DOHH2 (cell line): ENCODE data around the gene MPI.

ENCODE experiments used
- H3F3A ChIP-seq: fragments of 200-600 bp; sonication (generic), shearing (Covaris generic); 2 replicates; pipeline ENCODE4 v1.6.0; 2016; ENCODE audit warnings: antibody characterized with exemption, mild to moderate bottlenecking; ENCODE audit not compliant: control insufficient read depth, insufficient read depth
- H3K27ac ChIP-seq: fragments of 200-600 bp; sonication (generic); 2 replicates; pipeline ENCODE4 v1.5.1; 2014; ENCODE audit warnings: low read depth, mild to moderate bottlenecking, low read length, moderate library complexity
- H3K27me3 ChIP-seq: fragments of 200-600 bp; sonication (generic); 2 replicates; pipeline ENCODE4 v1.6.1; 2014; ENCODE audit warnings: mild to moderate bottlenecking, low read length, mixed read lengths; ENCODE audit not compliant: control insufficient read depth
- H3K36me3 ChIP-seq: fragments of 200-600 bp; sonication (generic); 2 replicates; pipeline ENCODE4 v1.6.1; 2014; ENCODE audit warnings: mild to moderate bottlenecking, low read length, moderate library complexity, mixed read lengths; ENCODE audit not compliant: control insufficient read depth
- H3K4me1 ChIP-seq: fragments of 200-600 bp; sonication (generic); 2 replicates; pipeline ENCODE4 v1.6.1; 2014; ENCODE audit warnings: mild to moderate bottlenecking, low read length, mixed read lengths; ENCODE audit not compliant: control insufficient read depth
- H3K4me2 ChIP-seq: fragments of 200-600 bp; sonication (generic); 2 replicates; pipeline ENCODE4 v1.6.0; 2014; ENCODE audit warnings: mild to moderate bottlenecking, low read length, moderate library complexity
- H3K4me3 ChIP-seq: fragments of 200-600 bp; sonication (generic); 2 replicates; pipeline ENCODE4 v1.5.1; 2014; ENCODE audit warnings: mild to moderate bottlenecking, low read length, mixed read lengths
- H3K79me2 ChIP-seq: fragments of 200-600 bp; sonication (generic); 2 replicates; pipeline ENCODE4 v1.6.1; 2014; ENCODE audit warnings: mild to moderate bottlenecking, low read length, mixed read lengths; ENCODE audit not compliant: control insufficient read depth
- H3K9me2 ChIP-seq: fragments of 200-600 bp; sonication (generic); replicated peaks from 2 replicates; pipeline ENCODE4 v1.6.1; 2014; ENCODE audit warnings: mild to moderate bottlenecking, low read length, mixed read lengths; ENCODE audit not compliant: control insufficient read depth
- H3K9me3 ChIP-seq: fragments of 200-600 bp; sonication (generic); 2 replicates; pipeline ENCODE4 v1.6.1; 2014; ENCODE audit warnings: antibody characterized with exemption, low read length, mixed read lengths; ENCODE audit not compliant: control insufficient read depth, insufficient read depth
- H4K20me1 ChIP-seq: fragments of 200-600 bp; sonication (generic); 2 replicates; pipeline ENCODE4 v1.6.0; 2014; ENCODE audit warnings: low read depth, mild to moderate bottlenecking, antibody characterized with exemption, low read length, moderate library complexity; ENCODE audit not compliant: control insufficient read depth, insufficient read depth
- CTCF ChIP-seq: fragments of 200-600 bp; sonication (generic); IDR thresholded peaks from one replicate; pipeline ENCODE4 v1.5.1; 2014; ENCODE audit warnings: antibody characterized with exemption, mild to moderate bottlenecking, low read depth, low read length; ENCODE audit not compliant: poor library complexity, severe bottlenecking
- EZH2phosphoT487 ChIP-seq: fragments of 200-600 bp; sonication (generic); IDR thresholded peaks from 2 replicates; pipeline ENCODE4 v1.6.1; 2017; ENCODE audit warnings: borderline replicate concordance, mild to moderate bottlenecking, antibody characterized with exemption, low read length, moderate library complexity, mixed read lengths

MPI gene

DNA sequence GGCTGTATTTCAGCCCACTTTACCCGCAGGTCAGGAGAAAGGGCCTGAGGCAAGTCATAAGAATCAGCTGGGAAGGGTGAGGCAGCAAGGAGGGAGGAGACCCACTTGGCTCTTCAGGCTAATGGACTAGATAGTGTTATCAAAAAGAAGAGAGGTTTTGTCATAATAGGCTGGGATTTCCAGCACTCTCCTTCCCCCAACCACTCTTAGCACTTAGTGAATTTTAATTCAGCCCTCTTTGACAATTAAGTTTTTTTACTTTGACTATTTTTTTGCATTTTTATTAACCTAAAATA, 771 bp downstream of the MPI start:
- Histone ChIP-seq H3K4me1 (peaks cover 27% of the 10 kb centered on the region), H3K36me3 (peaks cover 28% of the 10 kb centered on the region), H3F3A (no peaks in the 10 kb centered on the region), H3K27me3 (no peaks in the 10 kb centered on the region), H3K4me2 (peak overlapping the region; percentile 95), H3K9me3 (no peaks in the 10 kb centered on the region), H3K4me3 (peak overlapping the region; percentile 89), H4K20me1 (no peaks in the 10 kb centered on the region), H3K79me2 (peaks cover 14% of the 10 kb centered on the region), H3K9me2 (no peaks in the 10 kb centered on the region), H3K27ac (no peak overlapping the region)
- TF ChIP-seq CTCF = no peak
- TF ChIP-seq EZH2phosphoT487 = no peak

GRCh38 chr15:74891469-74891868, 1.6 kb downstream of the MPI start:
- Histone ChIP-seq H3F3A (no peaks in the 10 kb centered on the region), H3K4me3 (0 out of 2 replicates have a peak overlapping the region, but pooled peaks have one; percentile 9), H3K9me3 (no peaks in the 10 kb centered on the region), H4K20me1 (no peaks in the 10 kb centered on the region), H3K4me1 (peaks cover 27% of the 10 kb centered on the region), H3K27me3 (no peaks in the 10 kb centered on the region), H3K79me2 (peaks cover 14% of the 10 kb centered on the region), H3K36me3 (peaks cover 37% of the 10 kb centered on the region), H3K4me2 (no peak overlapping the region), H3K9me2 (no peaks in the 10 kb centered on the region), H3K27ac (no peak overlapping the region)
- TF ChIP-seq EZH2phosphoT487 = no peak
- no peak for TF ChIP-seq CTCF

DNA sequence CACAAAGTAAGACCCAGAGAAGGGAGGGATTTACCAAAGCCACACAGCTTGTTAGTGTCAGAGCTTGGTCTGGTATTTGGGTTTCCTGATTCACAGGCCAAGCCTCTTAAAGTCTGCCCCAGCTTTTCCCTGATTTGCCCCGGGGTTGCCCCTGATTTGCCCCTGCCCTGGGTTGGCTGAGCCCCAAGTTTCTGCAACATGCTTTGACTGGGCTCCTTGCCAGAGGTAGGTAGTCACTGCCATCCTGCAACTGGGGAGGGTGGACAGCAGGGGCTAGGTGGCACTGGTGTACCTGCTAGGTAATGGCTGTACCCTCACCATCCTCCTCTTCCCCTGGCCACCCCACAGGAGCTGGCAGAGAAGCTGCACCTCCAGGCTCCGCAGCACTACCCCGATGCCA, 2.5 kb downstream of the MPI start:
- Histone ChIP-seq H3K9me3 (no peaks in the 10 kb centered on the region), H3K9me2 (no peaks in the 10 kb centered on the region), H3K27ac (no peak overlapping the region), H3F3A (no peaks in the 10 kb centered on the region), H3K27me3 (no peaks in the 10 kb centered on the region), H3K4me2 (no peak overlapping the region), H3K4me3 (no peak overlapping the region), H4K20me1 (no peaks in the 10 kb centered on the region), H3K79me2 (peaks cover 14% of the 10 kb centered on the region), H3K36me3 (peaks cover 45% of the 10 kb centered on the region), H3K4me1 (peaks cover 27% of the 10 kb centered on the region)
- TF ChIP-seq EZH2phosphoT487 (no peak), CTCF (no peak)

- Histone ChIP-seq H3K9me3 (no peaks in the 10 kb centered on the region), H3F3A (0 out of 2 replicates have a peak, but pooled peaks cover under 1% of the 10 kb centered on the region), H3K4me2 (no peak overlapping the region), H3K79me2 (peaks cover 14% of the 10 kb centered on the region), H3K36me3 (peaks cover 51% of the 10 kb centered on the region), H3K4me3 (no peak overlapping the region), H3K9me2 (no peaks in the 10 kb centered on the region), H3K27ac (no peak overlapping the region), H3K27me3 (no peaks in the 10 kb centered on the region), H4K20me1 (no peaks in the 10 kb centered on the region), H3K4me1 (peaks cover 27% of the 10 kb centered on the region)
- TF ChIP-seq CTCF (no peak), EZH2phosphoT487 (no peak)
Observed at GRCh38 chr15:74892931-74893330, 3.1 kb downstream of the MPI start.
